ENCODE results near the gene ISLR. TPM values are rescaled to one million over a fixed set of nuclear protein-coding genes. Genes with fewer than 3 reads are reported as not detected.

ISLR gene
- total RNA-seq, 1 donor from 2014 or later = not detected

- no peak overlapping the region for H3K4me3 Mint-ChIP-seq (ENCODE audit: low read depth)
- no peaks in the 10 kb centered on the region for H3K36me3 Mint-ChIP-seq (ENCODE audit: low read depth)
- H3K27me3 Mint-ChIP-seq (ENCODE audit: low read depth) = peaks cover 86% of the 10 kb centered on the region
- H3K9me3 Mint-ChIP-seq = no peaks in the 10 kb centered on the region
- no peak for DNase-seq (ENCODE audit: low spot score)
- intact Hi-C loops (cut with micrococcal nuclease) = no loop called here
- peak overlapping the region; percentile 59 for H3K27ac Mint-ChIP-seq
- peaks cover 9% of the 10 kb centered on the region for H3K4me1 Mint-ChIP-seq (ENCODE audit: low read depth)
Observed at GRCh38 chr15:74131628-74132413, 41.7 kb upstream of the ISLR start.

- H3K36me3 Mint-ChIP-seq (ENCODE audit: low read depth) = no peaks in the 10 kb centered on the region
- no peak for DNase-seq (ENCODE audit: low spot score)
- intact Hi-C loops (cut with micrococcal nuclease) = no loop called here
- no peaks in the 10 kb centered on the region for H3K9me3 Mint-ChIP-seq
- H3K4me1 Mint-ChIP-seq (ENCODE audit: low read depth) = peaks cover 10% of the 10 kb centered on the region
- peaks cover 87% of the 10 kb centered on the region for H3K27me3 Mint-ChIP-seq (ENCODE audit: low read depth)
- H3K27ac Mint-ChIP-seq = no peak overlapping the region
- H3K4me3 Mint-ChIP-seq (ENCODE audit: low read depth) = no peak overlapping the region
Observed at GRCh38 chr15:74132681-74133651, 40.5 kb upstream of the ISLR start.

GRCh38 chr15:74133694-74134386, 39.7 kb upstream of the ISLR start:
- no peak for DNase-seq (ENCODE audit: low spot score)
- Mint-ChIP-seq H3K36me3 (ENCODE audit: low read depth) (no peaks in the 10 kb centered on the region), H3K27me3 (ENCODE audit: low read depth) (peaks cover 89% of the 10 kb centered on the region), H3K4me1 (ENCODE audit: low read depth) (peaks cover 10% of the 10 kb centered on the region), H3K4me3 (ENCODE audit: low read depth) (no peak overlapping the region), H3K9me3 (no peaks in the 10 kb centered on the region), H3K27ac (no peak overlapping the region)
- intact Hi-C loops (cut with micrococcal nuclease) = no loop called here

GRCh38 chr15:74134387-74135027, 39.0 kb upstream of the ISLR start:
- H3K27ac Mint-ChIP-seq = no peak overlapping the region
- H3K4me3 Mint-ChIP-seq (ENCODE audit: low read depth) = no peak overlapping the region
- no peaks in the 10 kb centered on the region for H3K36me3 Mint-ChIP-seq (ENCODE audit: low read depth)
- peaks cover 88% of the 10 kb centered on the region for H3K27me3 Mint-ChIP-seq (ENCODE audit: low read depth)
- H3K4me1 Mint-ChIP-seq (ENCODE audit: low read depth) = peaks cover 10% of the 10 kb centered on the region
- no peak for DNase-seq (ENCODE audit: low spot score)
- H3K9me3 Mint-ChIP-seq = no peaks in the 10 kb centered on the region
- intact Hi-C loops (cut with micrococcal nuclease) = no loop called here

GRCh38 chr15:74135041-74135565, 38.4 kb upstream of the ISLR start:
- Mint-ChIP-seq H3K36me3 (ENCODE audit: low read depth) (no peaks in the 10 kb centered on the region), H3K9me3 (no peaks in the 10 kb centered on the region), H3K27ac (peak overlapping the region; percentile 11), H3K4me3 (ENCODE audit: low read depth) (no peak overlapping the region), H3K27me3 (ENCODE audit: low read depth) (peaks cover 86% of the 10 kb centered on the region), H3K4me1 (ENCODE audit: low read depth) (peaks cover 10% of the 10 kb centered on the region)
- intact Hi-C loops (cut with micrococcal nuclease) = no loop called here
- DNase-seq (ENCODE audit: low spot score) = no peak

GRCh38 chr15:74136540-74136813, 37.0 kb upstream of the ISLR start:
- no peaks in the 10 kb centered on the region for H3K9me3 Mint-ChIP-seq
- no peak overlapping the region for H3K27ac Mint-ChIP-seq
- peaks cover 10% of the 10 kb centered on the region for H3K4me1 Mint-ChIP-seq (ENCODE audit: low read depth)
- DNase-seq (ENCODE audit: low spot score) = no peak
- H3K27me3 Mint-ChIP-seq (ENCODE audit: low read depth) = peaks cover 82% of the 10 kb centered on the region
- intact Hi-C loops (cut with micrococcal nuclease) = no loop called here
- H3K4me3 Mint-ChIP-seq (ENCODE audit: low read depth) = no peak overlapping the region
- H3K36me3 Mint-ChIP-seq (ENCODE audit: low read depth) = no peaks in the 10 kb centered on the region

- intact Hi-C loops (cut with micrococcal nuclease) = no loop called here
- peaks cover 10% of the 10 kb centered on the region for H3K4me1 Mint-ChIP-seq (ENCODE audit: low read depth)
- H3K9me3 Mint-ChIP-seq = no peaks in the 10 kb centered on the region
- no peak overlapping the region for H3K4me3 Mint-ChIP-seq (ENCODE audit: low read depth)
- no peak overlapping the region for H3K27ac Mint-ChIP-seq
- peaks cover 78% of the 10 kb centered on the region for H3K27me3 Mint-ChIP-seq (ENCODE audit: low read depth)
- DNase-seq (ENCODE audit: low spot score) = no peak
- H3K36me3 Mint-ChIP-seq (ENCODE audit: low read depth) = no peaks in the 10 kb centered on the region
Observed at GRCh38 chr15:74136814-74137536, 36.5 kb upstream of the ISLR start.

- H3K36me3 Mint-ChIP-seq (ENCODE audit: low read depth) = no peaks in the 10 kb centered on the region
- H3K9me3 Mint-ChIP-seq = no peaks in the 10 kb centered on the region
- H3K4me1 Mint-ChIP-seq (ENCODE audit: low read depth) = peaks cover 7% of the 10 kb centered on the region
- intact Hi-C loops (cut with micrococcal nuclease) = no loop called here
- no peak overlapping the region for H3K4me3 Mint-ChIP-seq (ENCODE audit: low read depth)
- no peak overlapping the region for H3K27ac Mint-ChIP-seq
- no peak for DNase-seq (ENCODE audit: low spot score)
- H3K27me3 Mint-ChIP-seq (ENCODE audit: low read depth) = peaks cover 75% of the 10 kb centered on the region
Observed at GRCh38 chr15:74137537-74137894, 36.0 kb upstream of the ISLR start.

GRCh38 chr15:74138642-74139041, 34.9 kb upstream of the ISLR start:
- no peak for DNase-seq (ENCODE audit: low spot score)
- intact Hi-C loops (cut with micrococcal nuclease) = no loop called here
- Mint-ChIP-seq H3K4me1 (ENCODE audit: low read depth) (peaks cover 7% of the 10 kb centered on the region), H3K4me3 (ENCODE audit: low read depth) (no peak overlapping the region), H3K27me3 (ENCODE audit: low read depth) (peaks cover 66% of the 10 kb centered on the region), H3K36me3 (ENCODE audit: low read depth) (no peaks in the 10 kb centered on the region), H3K27ac (no peak overlapping the region), H3K9me3 (no peaks in the 10 kb centered on the region)

GRCh38 chr15:74141591-74141990, 31.9 kb upstream of the ISLR start:
- H3K4me3 Mint-ChIP-seq (ENCODE audit: low read depth) = no peak overlapping the region
- no peaks in the 10 kb centered on the region for H3K9me3 Mint-ChIP-seq
- no peak overlapping the region for H3K27ac Mint-ChIP-seq
- peaks cover 4% of the 10 kb centered on the region for H3K4me1 Mint-ChIP-seq (ENCODE audit: low read depth)
- DNase-seq (ENCODE audit: low spot score) = no peak
- no peaks in the 10 kb centered on the region for H3K36me3 Mint-ChIP-seq (ENCODE audit: low read depth)
- peaks cover 58% of the 10 kb centered on the region for H3K27me3 Mint-ChIP-seq (ENCODE audit: low read depth)
- intact Hi-C loops (cut with micrococcal nuclease) = no loop called here

- H3K4me3 Mint-ChIP-seq (ENCODE audit: low read depth) = no peak overlapping the region
- H3K36me3 Mint-ChIP-seq (ENCODE audit: low read depth) = no peaks in the 10 kb centered on the region
- H3K27me3 Mint-ChIP-seq (ENCODE audit: low read depth) = peaks cover 48% of the 10 kb centered on the region
- DNase-seq (ENCODE audit: low spot score) = no peak
- H3K27ac Mint-ChIP-seq = no peak overlapping the region
- no peaks in the 10 kb centered on the region for H3K4me1 Mint-ChIP-seq (ENCODE audit: low read depth)
- intact Hi-C loops (cut with micrococcal nuclease) = no loop called here
- H3K9me3 Mint-ChIP-seq = no peaks in the 10 kb centered on the region
Observed at GRCh38 chr15:74144153-74144775, 29.2 kb upstream of the ISLR start.

All from activated T-helper 2 cell treated with anti-CD3 and anti-CD28 coated beads, Interferon-gamma antibody, Interleukin-2, Interleukin-4, amounts not matched to agents 10 μg/mL and 5 μg/mL and 100 μg/mL, durations not matched to agents 14 hours and 24 hours and 36 hours (primary cell).